ENCODE measurements around the gene EXOG. TPM values are rescaled to one million over a fixed set of nuclear protein-coding genes. Genes with fewer than 3 reads are reported as not detected.

The EXOG gene
- total RNA-seq, 4 donors from 2014 or later, result 6.0 to 15.3 (median 10.8) TPM

- WGBS, 2 donors (ENCODE audit: low coverage in 1 of 2), result 92 to 93% methylated on average over 12 to 30 of the region's 30 CpGs
These were observed 55.1 kb downstream of the EXOG start for GRCh38 chr3:38551026-38551832.

GRCh38 chr3:38552364-38552763 lies 56.2 kb downstream of the EXOG start:
- DNase-seq, result no peak
- WGBS, 2 donors (ENCODE audit: low coverage in 1 of 2), result 77 to 93% methylated on average over 3 to 6 of the region's 6 CpGs
- H3K4me1 ChIP-seq, result no peaks in the 10 kb centered on the region
- no peak overlapping the region for H3K27ac ChIP-seq
- H3K27me3 ChIP-seq, result no peaks in the 10 kb centered on the region
- in situ Hi-C loops (cut with MboI; ENCODE audit: low pct_ligation_motif_present in 1 of 4, low pct_unique_long_range_greater_than_20kb in 1 of 4, low sequenced_read_pairs in 3 of 4), result no loop called here
- H3K4me3 ChIP-seq, result no peak overlapping the region
- TF ChIP-seq POLR2AphosphoS5 (IDR thresholded peaks at IDR 0.05) (no peak), CTCF (IDR thresholded peaks at IDR 0.05) (no peak)
- H3K36me3 ChIP-seq, result no peaks in the 10 kb centered on the region
- intact Hi-C loops (cut with DNase I; ENCODE audit: low total_unique reads), result no loop called here
- H3K9me3 ChIP-seq, result no peaks in the 10 kb centered on the region

More at GRCh38 chr3:38551026-38551832, 55.1 kb downstream of the EXOG start:
- Histone ChIP-seq H3K4me3 (no peak overlapping the region), H3K36me3 (no peaks in the 10 kb centered on the region), H3K9me3 (no peaks in the 10 kb centered on the region), H3K27me3 (no peaks in the 10 kb centered on the region), H3K4me1 (no peaks in the 10 kb centered on the region), H3K27ac (no peak overlapping the region)
- no peak for TF ChIP-seq POLR2AphosphoS5 (IDR thresholded peaks at IDR 0.05)
- intact Hi-C loops (cut with DNase I; ENCODE audit: low total_unique reads), result no loop called here
- in situ Hi-C loops (cut with MboI; ENCODE audit: low pct_ligation_motif_present in 1 of 4, low pct_unique_long_range_greater_than_20kb in 1 of 4, low sequenced_read_pairs in 3 of 4), result no loop called here
- peak; percentile 2 for DNase-seq

- Histone ChIP-seq H3K4me1 (no peaks in the 10 kb centered on the region), H3K36me3 (no peaks in the 10 kb centered on the region), H3K9me3 (no peaks in the 10 kb centered on the region), H3K4me3 (no peak overlapping the region), H3K27me3 (no peaks in the 10 kb centered on the region), H3K27ac (no peak overlapping the region)
- intact Hi-C loops (cut with DNase I; ENCODE audit: low total_unique reads), result no loop called here
- no peak for DNase-seq
- in situ Hi-C loops (cut with MboI; ENCODE audit: low pct_ligation_motif_present in 1 of 4, low pct_unique_long_range_greater_than_20kb in 1 of 4, low sequenced_read_pairs in 3 of 4), result no loop called here
- TF ChIP-seq POLR2A (IDR thresholded peaks at IDR 0.05) (no peak), POLR2AphosphoS5 (IDR thresholded peaks at IDR 0.05) (no peak), CTCF (IDR thresholded peaks at IDR 0.05) (no peak), EP300 (IDR thresholded peaks at IDR 0.05; ENCODE audit: low read depth) (no peak)
- 86 to 94% methylated on average over 2 of the region's 2 CpGs for WGBS, 2 donors (ENCODE audit: low coverage in 1 of 2)
These were observed 56.9 kb downstream of the EXOG start for GRCh38 chr3:38553071-38553470.

GRCh38 chr3:38554127-38554827 lies 58.1 kb downstream of the EXOG start:
- Histone ChIP-seq H3K27me3 (no peaks in the 10 kb centered on the region), H3K4me3 (no peak overlapping the region), H3K27ac (no peak overlapping the region), H3K4me1 (no peaks in the 10 kb centered on the region), H3K9me3 (no peaks in the 10 kb centered on the region), H3K36me3 (no peaks in the 10 kb centered on the region)
- intact Hi-C loops (cut with DNase I; ENCODE audit: low total_unique reads) (no loop called here), in situ Hi-C loops (cut with MboI; ENCODE audit: low pct_ligation_motif_present in 1 of 4, low pct_unique_long_range_greater_than_20kb in 1 of 4, low sequenced_read_pairs in 3 of 4) (no loop called here)
- TF ChIP-seq CTCF (IDR thresholded peaks at IDR 0.05) (no peak), POLR2AphosphoS5 (IDR thresholded peaks at IDR 0.05) (no peak), EP300 (IDR thresholded peaks at IDR 0.05; ENCODE audit: low read depth) (no peak), POLR2A (IDR thresholded peaks at IDR 0.05) (no peak)
- WGBS, 2 donors (ENCODE audit: low coverage in 1 of 2), result 89% methylated on average over 8 of the region's 8 CpGs; no CpG with 5 or more reads in 1 of the 2 donors
- DNase-seq, result no peak
